Fibroblast of pulmonary artery (primary cell): ENCODE results near the gene MAPK13.
A peak's percentile ranks its signal among the peaks of the same experiment; 100 is the strongest.

Source experiments
- DNase-seq: peaks from one replicate; pipeline ENCODE4 v3.0.0-alpha.2; 2010; ENCODE audit warnings: low read depth
- H3K4me3 ChIP-seq: replicated peaks from 2 replicates; pipeline ENCODE4 v1.5.1; 2011; ENCODE audit warnings: low read depth, mild to moderate bottlenecking, control low read depth, low read length, moderate library complexity
- TF ChIP-seq, protein P1 (sequence below): IDR thresholded peaks from 2 replicates; pipeline ENCODE4 v1.5.1; 2011; ENCODE audit warnings: mild to moderate bottlenecking, control low read depth, low read length, inconsistent platforms; ENCODE audit errors: missing control alignments

The MAPK13 gene

DNA sequence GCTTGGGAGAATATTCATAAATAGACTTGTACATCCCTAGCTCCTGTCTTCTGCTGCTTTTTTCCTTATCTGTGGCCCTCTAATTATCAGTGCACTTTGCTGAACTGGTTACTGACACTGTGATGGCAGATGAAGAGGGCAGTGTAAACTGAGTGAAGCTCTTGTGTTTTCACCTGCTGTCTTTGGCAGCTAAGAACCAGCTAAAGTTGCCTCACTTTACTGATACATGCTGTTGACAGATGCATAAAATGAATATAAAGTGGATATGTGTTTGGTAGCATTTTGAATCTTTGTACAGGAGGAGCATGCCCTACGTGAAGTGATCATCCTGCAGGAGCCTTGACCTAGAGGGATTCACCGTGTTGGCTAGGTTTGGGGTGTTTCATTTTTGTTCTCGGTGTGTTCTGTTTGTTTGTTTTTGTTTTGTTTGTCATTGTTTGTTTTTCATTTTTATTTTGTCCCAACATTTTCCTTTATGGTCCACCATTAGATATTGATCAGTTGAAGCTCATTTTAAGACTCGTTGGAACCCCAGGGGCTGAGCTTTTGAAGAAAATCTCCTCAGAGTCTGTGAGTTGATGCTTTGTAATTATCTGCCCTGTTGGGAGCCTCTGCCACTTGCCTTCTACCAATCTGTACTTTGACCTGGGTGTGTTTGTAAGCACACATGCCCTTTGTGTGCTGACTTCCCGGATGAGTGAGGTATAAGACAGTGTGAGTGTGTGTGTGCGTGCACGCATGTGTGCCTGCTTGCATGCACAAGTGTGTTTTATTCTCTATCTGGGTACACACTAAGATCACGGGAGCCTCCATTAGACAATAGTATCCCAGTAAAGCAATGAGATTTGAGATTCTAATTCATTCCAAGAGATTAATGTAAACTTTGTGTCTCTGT is 34.6 kb upstream of the MAPK13 start:
- no peak for DNase-seq
- TF ChIP-seq, protein P1, sequence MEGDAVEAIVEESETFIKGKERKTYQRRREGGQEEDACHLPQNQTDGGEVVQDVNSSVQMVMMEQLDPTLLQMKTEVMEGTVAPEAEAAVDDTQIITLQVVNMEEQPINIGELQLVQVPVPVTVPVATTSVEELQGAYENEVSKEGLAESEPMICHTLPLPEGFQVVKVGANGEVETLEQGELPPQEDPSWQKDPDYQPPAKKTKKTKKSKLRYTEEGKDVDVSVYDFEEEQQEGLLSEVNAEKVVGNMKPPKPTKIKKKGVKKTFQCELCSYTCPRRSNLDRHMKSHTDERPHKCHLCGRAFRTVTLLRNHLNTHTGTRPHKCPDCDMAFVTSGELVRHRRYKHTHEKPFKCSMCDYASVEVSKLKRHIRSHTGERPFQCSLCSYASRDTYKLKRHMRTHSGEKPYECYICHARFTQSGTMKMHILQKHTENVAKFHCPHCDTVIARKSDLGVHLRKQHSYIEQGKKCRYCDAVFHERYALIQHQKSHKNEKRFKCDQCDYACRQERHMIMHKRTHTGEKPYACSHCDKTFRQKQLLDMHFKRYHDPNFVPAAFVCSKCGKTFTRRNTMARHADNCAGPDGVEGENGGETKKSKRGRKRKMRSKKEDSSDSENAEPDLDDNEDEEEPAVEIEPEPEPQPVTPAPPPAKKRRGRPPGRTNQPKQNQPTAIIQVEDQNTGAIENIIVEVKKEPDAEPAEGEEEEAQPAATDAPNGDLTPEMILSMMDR: no peak

DNA sequence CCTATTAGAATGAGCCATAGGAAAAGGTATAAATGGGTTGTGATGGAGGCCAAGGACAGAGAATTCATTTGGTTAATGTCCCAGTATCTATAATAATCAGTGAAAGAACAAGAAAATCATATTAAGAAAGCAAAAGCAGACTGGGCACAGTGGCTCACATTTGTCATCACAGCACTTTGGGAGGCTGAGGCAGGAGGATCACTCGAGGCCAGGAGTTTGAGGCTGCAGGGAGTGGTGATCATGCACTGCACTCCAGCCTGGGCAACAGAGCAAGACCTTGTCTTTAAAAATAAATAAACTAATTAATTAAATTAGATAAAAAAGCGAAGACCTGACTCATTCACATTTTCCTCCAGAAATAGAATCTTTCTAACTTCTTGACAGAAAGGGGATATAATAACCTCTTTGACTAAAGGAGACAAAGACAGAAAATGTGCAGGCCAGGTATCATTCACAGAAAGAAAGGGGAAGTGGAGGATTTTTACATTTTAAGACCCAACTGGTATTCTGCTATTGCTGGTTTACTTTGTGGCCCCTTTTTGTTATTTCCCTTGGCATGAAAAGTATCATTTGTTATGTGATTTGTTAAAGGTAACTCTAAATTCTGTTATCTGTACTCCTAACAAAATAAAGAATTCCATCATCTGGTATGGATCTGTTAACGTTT is 31.9 kb upstream of the MAPK13 start:
- no peak for DNase-seq
- TF ChIP-seq, protein P1: no peak
- no peak overlapping the region for H3K4me3 ChIP-seq

More for the DNA sequence above, 34.6 kb upstream of the MAPK13 start:
- H3K4me3 ChIP-seq: no peak overlapping the region

GRCh38 chr6:36098920-36099647 is 31.2 kb upstream of the MAPK13 start:
- peak; percentile 35 for DNase-seq
- TF ChIP-seq, protein P1: no peak
- H3K4me3 ChIP-seq: no peak overlapping the region

DNA sequence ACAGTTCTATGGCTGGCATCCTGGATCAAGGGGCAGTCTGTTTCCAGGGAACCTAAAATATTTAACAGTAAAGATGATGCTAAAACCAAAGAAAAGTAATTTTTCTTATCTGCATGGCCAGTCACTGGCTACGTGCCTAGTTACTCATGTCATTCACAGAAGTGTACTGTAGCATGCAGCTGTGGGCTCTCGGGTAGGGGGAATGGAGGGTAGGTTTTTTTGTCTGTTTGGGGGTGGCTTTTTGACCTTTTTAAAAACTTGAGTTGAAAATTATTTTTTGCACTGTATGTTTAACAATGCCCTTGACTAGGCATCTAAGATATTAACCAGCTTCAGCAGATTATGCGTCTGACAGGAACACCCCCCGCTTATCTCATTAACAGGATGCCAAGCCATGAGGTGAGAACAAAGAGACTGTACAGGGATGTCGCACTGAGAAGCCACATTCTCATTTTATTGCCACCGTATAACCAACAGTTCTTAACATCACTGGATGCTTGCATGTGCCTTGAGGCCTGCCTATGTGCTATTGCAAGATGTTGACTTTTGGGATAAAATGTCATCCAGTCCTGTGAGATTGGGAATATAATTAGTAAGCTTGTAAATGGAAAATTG is 30.3 kb upstream of the MAPK13 start:
- no peak overlapping the region for H3K4me3 ChIP-seq
- TF ChIP-seq, protein P1: no peak
- DNase-seq: peak; percentile 26

GRCh38 chr6:36101691-36102090 is 28.6 kb upstream of the MAPK13 start:
- DNase-seq: no peak
- TF ChIP-seq, protein P1: no peak
- H3K4me3 ChIP-seq: no peak overlapping the region

DNA sequence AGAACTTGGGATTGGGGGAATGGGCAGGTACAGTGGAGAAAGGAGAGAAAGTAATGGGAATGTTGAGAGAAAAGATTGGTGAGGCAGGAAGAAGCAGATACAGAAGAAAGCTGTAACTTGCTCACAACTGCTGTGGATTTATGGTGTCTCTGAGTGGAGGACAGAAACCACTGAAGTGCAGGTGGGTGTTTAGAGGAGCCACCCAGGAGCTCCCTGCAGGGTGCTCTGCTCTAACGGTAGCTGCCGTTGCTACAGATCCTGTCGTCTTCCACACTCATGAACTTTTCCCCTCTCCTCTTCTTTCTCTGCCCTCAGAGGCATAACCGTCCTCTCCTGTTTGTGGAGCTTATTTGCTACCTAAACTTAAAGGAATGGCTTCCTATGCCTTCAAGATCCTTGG is 27.5 kb upstream of the MAPK13 start:
- TF ChIP-seq, protein P1: no peak
- DNase-seq: no peak
- H3K4me3 ChIP-seq: no peak overlapping the region
